CD4-positive, alpha-beta T cell treated with Interferon gamma for 1 hour (primary cell): ENCODE measurements around the gene ATG7.

Source experiments
- DNase-seq: peaks from one replicate; pipeline ENCODE4 v3.0.0-alpha.2; 2020

ATG7 gene, protein sequence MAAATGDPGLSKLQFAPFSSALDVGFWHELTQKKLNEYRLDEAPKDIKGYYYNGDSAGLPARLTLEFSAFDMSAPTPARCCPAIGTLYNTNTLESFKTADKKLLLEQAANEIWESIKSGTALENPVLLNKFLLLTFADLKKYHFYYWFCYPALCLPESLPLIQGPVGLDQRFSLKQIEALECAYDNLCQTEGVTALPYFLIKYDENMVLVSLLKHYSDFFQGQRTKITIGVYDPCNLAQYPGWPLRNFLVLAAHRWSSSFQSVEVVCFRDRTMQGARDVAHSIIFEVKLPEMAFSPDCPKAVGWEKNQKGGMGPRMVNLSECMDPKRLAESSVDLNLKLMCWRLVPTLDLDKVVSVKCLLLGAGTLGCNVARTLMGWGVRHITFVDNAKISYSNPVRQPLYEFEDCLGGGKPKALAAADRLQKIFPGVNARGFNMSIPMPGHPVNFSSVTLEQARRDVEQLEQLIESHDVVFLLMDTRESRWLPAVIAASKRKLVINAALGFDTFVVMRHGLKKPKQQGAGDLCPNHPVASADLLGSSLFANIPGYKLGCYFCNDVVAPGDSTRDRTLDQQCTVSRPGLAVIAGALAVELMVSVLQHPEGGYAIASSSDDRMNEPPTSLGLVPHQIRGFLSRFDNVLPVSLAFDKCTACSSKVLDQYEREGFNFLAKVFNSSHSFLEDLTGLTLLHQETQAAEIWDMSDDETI

DNA sequence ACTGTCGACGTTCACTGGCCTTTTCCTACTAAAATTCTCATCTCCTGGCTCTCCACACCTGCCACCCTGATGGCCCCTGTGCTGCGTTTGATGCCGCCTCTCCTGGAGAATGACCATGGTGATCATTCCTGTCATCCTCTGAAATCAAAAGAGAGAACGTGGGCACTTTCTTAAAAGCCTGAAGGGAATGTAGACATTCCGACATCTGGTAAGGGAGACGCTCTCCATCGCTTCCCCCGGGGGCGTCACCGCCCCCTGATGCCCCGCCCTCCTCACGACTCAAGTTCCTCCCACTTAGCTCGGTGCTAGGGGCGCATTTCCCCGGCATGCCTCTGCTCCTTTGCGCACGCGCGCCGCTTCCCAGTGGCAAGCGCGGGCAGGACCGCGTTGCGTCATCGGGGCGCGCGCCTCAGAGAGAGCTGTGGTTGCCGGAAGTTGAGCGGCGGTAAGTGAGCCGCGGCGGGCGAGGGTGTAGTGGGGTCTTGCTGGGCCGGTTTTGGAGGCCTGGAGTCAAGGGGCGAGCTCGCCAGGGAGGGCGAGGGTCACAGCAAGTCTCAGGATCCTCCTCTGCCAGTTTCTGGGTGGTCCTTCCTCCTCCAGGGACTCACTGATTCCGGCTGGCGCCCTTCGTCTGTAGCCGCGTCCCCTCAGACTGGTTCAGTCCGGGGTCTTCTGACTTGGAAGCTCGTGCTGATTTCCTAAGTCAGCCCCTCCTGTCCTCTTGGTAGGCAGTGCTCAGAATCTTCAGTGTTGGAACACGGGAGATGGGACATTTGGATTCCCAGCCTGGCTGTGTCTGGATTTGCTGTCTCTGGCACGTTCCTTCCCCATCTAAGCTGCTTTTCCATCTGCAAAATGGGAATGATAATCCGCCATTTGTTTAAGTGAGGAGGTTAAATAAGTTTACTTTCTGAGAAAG lies at the start of gene ATG7:
Gene ATG7 (plus strand): TSS at position 412 of the 919 bp plus-strand sequence. CDS start 26,299 bp downstream, outside the sequence.
- DNase-seq: peak; percentile 97

- DNase-seq: no peak
These were observed 48.2 kb upstream of the ATG7 start for GRCh38 chr3:11224010-11224409.

- no peak for DNase-seq
These were observed 47.3 kb upstream of the ATG7 start for GRCh38 chr3:11224870-11225229.

GRCh38 chr3:11226042-11226370 lies 46.2 kb upstream of the ATG7 start:
- no peak for DNase-seq

DNA sequence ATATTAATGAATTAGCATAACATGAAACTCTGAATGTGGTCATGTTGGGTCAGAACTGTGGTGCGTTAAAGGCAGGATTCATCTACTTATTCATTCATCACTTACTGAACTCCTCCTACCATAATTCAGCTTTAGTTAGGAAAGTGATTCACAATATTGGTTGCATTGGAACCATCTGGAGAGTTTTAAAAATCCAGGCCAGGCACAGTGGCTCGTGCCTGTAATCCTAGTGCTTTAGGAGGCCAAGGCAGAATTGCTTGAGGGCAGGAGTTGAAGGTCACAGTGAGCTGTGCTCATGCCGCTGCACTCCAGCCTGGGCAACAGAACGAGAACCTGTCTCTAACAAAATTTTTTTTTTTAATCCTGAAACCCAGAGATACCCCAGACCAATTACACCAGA lies 44.2 kb upstream of the ATG7 start:
- no peak for DNase-seq

- DNase-seq: no peak
These were observed 42.1 kb upstream of the ATG7 start for GRCh38 chr3:11230125-11230524.

GRCh38 chr3:11230832-11231231 lies 41.4 kb upstream of the ATG7 start:
- DNase-seq: no peak

- DNase-seq: no peak
These were observed 36.8 kb upstream of the ATG7 start for GRCh38 chr3:11235385-11235784.

DNA sequence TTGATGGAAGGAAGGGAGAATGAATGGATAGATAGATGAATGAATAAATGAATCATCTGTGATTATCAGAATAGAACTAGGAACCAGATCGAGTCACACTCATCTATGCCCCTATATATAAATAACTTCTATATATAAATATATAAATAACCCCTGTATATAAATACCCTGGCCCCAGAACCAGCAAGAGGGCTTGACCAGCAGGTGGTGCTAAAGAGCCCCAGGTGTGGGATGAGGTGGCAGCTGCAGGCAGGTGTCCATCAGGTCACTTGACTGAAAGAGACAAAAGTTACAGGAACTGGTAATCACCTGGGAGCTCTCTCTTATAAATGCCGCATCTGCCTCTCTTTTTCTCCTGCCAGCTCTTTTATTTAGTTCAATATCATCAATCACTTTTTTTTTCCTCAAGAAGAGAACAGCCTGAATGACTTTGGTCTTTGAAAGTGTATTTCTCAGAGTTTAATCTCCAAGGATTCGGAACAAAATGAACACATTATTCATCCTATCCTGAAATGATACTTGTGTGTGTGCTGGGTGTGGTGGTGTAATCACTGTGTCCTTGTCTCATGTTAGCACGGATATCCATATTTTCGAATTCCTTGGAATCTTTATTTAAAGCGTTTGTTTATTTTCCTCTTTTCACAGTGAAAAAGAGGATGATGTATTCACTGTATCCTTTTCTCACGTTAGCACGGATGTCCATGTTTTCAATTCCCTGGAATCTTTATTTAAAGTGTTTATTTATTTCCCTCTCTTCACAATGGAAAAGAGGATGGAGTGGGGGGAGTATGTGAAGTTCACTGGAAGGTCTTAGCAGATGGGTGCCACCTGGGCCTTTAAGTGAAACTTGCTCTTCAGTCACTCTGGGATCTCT lies 35.4 kb upstream of the ATG7 start:
- DNase-seq: peak; percentile 69

GRCh38 chr3:11238060-11238459 lies 34.1 kb upstream of the ATG7 start:
- DNase-seq: no peak

- DNase-seq: no peak
These were observed 33.3 kb upstream of the ATG7 start for GRCh38 chr3:11238880-11239279.

- no peak for DNase-seq
These were observed 32.4 kb upstream of the ATG7 start for GRCh38 chr3:11239796-11240195.

DNA sequence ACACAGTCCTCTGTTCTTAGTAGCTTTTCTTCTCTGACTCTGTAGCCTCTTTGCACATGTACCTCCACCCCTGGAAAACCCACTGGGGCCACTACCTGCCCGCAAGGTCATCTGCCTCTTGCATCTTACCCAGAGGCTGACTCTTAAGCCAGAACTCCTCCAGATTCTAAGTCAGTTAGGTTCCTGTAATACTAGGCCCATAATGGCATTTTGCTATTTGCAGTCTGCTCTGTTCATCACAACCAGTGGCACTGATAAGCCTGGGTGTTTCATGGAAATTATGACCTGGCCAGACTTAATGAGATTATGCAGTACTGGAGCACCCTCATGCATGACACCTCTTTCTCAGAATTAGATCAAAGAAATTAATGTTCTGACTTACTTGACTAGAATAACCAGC lies 31.7 kb upstream of the ATG7 start:
- DNase-seq: no peak

DNA sequence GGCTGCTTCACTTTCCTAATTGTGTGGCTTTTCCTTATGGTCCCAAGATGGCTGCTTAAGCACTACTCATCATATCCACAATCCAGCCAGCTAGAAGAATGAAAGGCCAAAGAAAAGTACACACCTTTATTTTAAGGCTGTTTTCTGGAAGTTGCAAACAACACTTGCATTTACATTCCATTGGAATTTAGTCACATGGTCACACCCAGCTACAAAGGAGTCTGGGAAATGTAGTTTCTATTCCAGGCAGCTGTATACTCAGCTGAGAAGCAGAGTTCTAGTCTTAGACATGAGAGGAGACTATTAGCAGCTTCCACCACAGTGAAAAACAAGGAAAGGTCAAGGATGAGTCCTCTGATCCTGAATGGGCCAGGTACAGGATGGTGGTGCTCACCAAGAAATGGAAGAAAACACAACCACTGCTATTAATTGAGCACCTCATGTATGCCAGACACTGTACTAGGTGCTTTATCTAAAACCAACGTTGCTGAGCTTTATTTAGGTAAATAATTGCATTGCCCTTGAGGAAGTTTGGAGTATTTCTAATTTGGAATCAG lies 28.0 kb upstream of the ATG7 start:
- DNase-seq: no peak

DNA sequence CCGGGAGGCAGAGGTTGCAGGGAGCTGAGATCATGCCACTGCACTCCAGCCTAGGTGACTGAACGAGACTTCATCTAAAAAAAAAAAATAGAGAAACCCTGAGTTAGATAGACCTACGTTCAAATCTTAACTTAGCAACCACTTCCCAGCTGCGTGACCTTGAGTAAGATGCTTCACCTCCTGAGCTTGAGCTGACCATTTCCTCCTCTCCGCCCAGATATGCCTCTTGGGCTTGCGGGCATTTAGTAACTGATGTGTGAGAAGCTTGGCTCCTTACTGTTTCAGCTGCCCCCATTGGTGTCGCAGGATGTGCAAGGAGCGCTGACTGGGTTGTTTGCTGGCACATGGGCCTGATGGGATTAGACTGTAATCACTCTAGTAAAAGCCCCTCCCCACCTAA lies 26.9 kb upstream of the ATG7 start:
- no peak for DNase-seq

DNA sequence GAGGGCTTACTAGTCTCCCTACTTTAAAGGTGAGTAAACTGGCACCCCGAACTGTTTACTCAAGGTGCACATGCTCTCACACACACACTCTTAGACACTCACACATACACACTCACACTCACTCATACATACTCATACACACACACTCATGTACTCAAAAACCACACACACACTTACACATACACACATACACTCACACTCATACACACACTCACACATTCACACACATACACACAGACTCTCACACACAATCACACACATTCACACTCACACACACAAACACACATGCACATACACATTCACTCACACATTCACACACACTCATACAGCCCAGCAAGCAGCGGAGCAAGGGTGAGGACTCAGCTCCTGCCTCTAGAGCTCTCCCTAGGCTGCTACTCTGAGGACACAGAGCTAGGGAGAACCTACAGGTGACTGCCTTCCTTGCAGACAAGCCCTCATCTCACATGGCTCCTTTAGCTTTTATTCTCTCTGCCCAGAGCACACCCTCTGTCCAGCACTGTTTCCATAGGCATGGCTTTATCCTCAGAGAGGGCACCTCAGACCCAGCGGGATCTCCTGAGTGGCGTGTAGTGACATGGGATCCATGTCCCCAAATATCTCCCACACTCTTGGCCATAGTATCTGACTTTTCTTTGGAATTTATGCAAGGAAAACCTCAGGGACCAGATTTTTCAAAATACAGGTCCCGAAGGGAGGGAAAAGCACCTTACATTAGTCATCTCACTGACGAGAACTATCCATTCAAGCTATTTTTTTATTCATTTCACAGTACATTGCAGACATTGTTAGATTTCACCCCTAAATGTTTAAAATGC lies 26.2 kb upstream of the ATG7 start:
- no peak for DNase-seq

DNA sequence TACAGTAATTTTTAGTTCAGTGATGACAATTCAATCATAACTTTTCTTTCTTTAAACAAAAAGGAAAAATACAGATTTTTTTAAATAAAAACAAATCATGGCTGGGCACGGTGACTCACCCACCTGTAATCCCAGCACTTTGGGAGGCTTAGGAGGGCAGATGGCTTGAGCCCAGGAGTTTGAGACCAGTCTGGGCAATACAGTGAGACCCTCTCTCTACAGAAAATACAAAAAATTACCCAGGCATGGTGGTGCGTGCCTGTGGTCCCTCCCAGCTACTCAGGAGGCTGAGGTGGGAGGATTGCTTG lies 25.6 kb upstream of the ATG7 start:
- no peak for DNase-seq

GRCh38 chr3:11247362-11247761 lies 24.8 kb upstream of the ATG7 start:
- DNase-seq: no peak

DNA sequence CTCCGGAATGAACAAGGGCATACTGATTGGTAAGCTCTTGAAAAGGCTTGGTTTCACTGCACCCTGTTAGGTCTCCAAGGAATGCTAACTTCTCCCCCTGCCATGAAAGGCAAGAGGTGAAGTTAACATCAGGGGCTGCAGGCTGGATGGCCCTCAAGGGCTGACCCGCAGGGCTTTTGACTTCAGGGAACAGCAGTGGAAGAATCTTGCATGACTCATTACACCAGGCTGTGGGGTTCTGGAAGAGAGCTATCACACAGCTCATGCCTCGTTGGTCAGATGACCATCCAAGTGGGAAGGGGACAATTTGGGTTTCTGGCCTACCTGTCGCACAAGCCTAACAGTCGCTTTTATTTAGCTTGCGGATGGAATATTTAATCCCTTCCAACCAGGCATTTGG lies 23.6 kb upstream of the ATG7 start:
- DNase-seq: no peak

DNA sequence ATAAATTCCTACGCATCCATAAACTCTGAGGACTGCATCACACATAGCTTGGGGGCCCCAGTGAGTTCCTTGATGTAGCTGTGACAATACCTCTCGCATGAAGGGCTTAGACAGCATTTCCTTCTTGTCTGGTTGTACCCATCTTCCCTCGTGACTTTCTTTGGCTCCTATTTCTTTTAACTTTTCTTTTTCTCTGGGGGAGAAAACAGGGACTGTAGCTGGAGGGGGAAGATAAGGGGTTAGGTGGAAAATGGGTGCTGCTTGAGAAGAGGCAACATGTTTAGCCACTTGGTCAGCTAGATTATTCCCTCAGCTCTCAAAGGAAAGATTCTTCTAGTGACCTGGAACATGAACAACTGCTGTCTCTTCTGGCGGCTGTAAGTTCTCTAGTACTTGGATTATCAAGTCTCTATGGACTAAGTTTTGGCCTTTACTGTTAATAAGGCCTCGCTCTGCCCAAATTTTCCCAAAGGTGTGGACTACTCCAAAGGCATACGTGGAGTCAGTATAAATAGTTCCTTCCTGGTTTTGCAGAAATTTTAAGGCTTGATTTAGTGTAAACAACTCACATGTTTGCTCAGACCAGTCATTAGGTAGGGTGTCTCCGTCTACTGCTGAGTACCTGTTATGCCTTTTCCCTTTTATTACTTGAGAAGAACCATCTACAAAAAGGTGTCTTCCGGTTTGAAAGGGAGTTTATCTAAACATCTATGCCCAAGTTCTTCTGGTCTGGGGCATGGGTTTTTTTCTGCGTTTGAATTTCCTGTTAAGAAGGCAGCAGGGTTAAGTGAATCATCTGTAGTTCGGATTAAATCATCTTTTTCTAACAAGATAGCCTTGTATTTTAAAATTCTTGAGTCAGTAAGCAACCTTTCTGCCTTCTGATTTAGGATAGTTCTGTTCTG lies 21.0 kb upstream of the ATG7 start:
- DNase-seq: no peak
